H54 (cell line): ENCODE measurements around the gene EFNA2.

ENCODE experiments used
- DNase-seq: peaks from one replicate; pipeline ENCODE4 v3.0.0; 2011; ENCODE audit warnings: low spot score, mixed read lengths; ENCODE audit not compliant: insufficient read length
- FAIRE-seq: peaks from 3 replicates; lab custom pipeline; 2011; peaks lifted over from hg19 to GRCh38; lab: Jason Lieb, UNC
- POLR2A ChIP-seq: IDR thresholded peaks from 2 replicates; pipeline ENCODE4 v1.6.1; 2011; ENCODE audit warnings: low read depth, mild to moderate bottlenecking, low read length

EFNA2 gene

GRCh38 chr19:1284293-1284978 is 1.2 kb upstream of the EFNA2 start:
- no peak for TF ChIP-seq POLR2A
- no peak for DNase-seq
- FAIRE-seq = no peak

- FAIRE-seq = no peak
- no peak for TF ChIP-seq POLR2A
- DNase-seq = no peak
Measured at GRCh38 chr19:1284979-1285736, 515 bp upstream of the EFNA2 start.

- TF ChIP-seq POLR2A = no peak
- DNase-seq = no peak
- FAIRE-seq = no peak
Measured at GRCh38 chr19:1286487-1287353, 1.0 kb downstream of the EFNA2 start.

GRCh38 chr19:1287354-1288225 is 1.9 kb downstream of the EFNA2 start:
- TF ChIP-seq POLR2A = no peak
- FAIRE-seq (no peak), DNase-seq (no peak)

- FAIRE-seq = no peak
- no peak for TF ChIP-seq POLR2A
- no peak for DNase-seq
Measured at GRCh38 chr19:1288226-1288612, 2.5 kb downstream of the EFNA2 start.

GRCh38 chr19:1288833-1289685 is 3.4 kb downstream of the EFNA2 start:
- TF ChIP-seq POLR2A = no peak
- FAIRE-seq (no peak), DNase-seq (no peak)

GRCh38 chr19:1289686-1290025 is 4.0 kb downstream of the EFNA2 start:
- DNase-seq = no peak
- no peak for TF ChIP-seq POLR2A
- FAIRE-seq = no peak

GRCh38 chr19:1290196-1290702 is 4.6 kb downstream of the EFNA2 start:
- DNase-seq = no peak
- FAIRE-seq = no peak
- no peak for TF ChIP-seq POLR2A

GRCh38 chr19:1290703-1291651 is 5.3 kb downstream of the EFNA2 start:
- DNase-seq (no peak), FAIRE-seq (no peak)
- no peak for TF ChIP-seq POLR2A

- no peak for TF ChIP-seq POLR2A
- no peak for FAIRE-seq
- DNase-seq = no peak
Measured at GRCh38 chr19:1291761-1292418, 6.2 kb downstream of the EFNA2 start.
